ENCODE results near the gene C2orf78.
"Not testable (repeated sequence)": the region's sequence is repeated elsewhere in the genome, so short reads cannot be mapped to it uniquely, and the experiment has no call there.

Gene C2orf78

GRCh38 chr2:73778867-73779466 lies 5.0 kb upstream of the C2orf78 start:
- not testable (repeated sequence) for DNase-seq (ENCODE audit: low read depth in 2 of 2, low spot score in 1 of 2)

- peak; percentile 92 to 93 for DNase-seq (ENCODE audit: low read depth in 2 of 2, low spot score in 1 of 2)
Observed at GRCh38 chr2:73779467-73780236, 4.3 kb upstream of the C2orf78 start, which contains the start of gene DUSP11. TSS of gene DUSP11 (minus strand) at chr2:73780103. CDS start at chr2:73779974, 129 bp downstream.

GRCh38 chr2:73780237-73780582 lies 3.8 kb upstream of the C2orf78 start:
- DNase-seq (ENCODE audit: low read depth in 2 of 2, low spot score in 1 of 2): no peak

- DNase-seq (ENCODE audit: low read depth in 2 of 2, low spot score in 1 of 2): not testable (repeated sequence)
Observed at GRCh38 chr2:73783402-73783801, 581 bp upstream of the C2orf78 start.

- no peak for DNase-seq (ENCODE audit: low read depth in 2 of 2, low spot score in 1 of 2)
Observed at GRCh38 chr2:73811878-73812277, 27.9 kb downstream of the C2orf78 start.

GRCh38 chr2:73812635-73813034 lies 28.7 kb downstream of the C2orf78 start:
- DNase-seq (ENCODE audit: low read depth in 2 of 2, low spot score in 1 of 2): no peak

- no peak for DNase-seq (ENCODE audit: low read depth in 2 of 2, low spot score in 1 of 2)
Observed at GRCh38 chr2:73818296-73818695, 34.3 kb downstream of the C2orf78 start.

GRCh38 chr2:73821227-73821626 lies 37.2 kb downstream of the C2orf78 start:
- DNase-seq (ENCODE audit: low read depth in 2 of 2, low spot score in 1 of 2): no peak

- no peak for DNase-seq (ENCODE audit: low read depth in 2 of 2, low spot score in 1 of 2)
Observed at GRCh38 chr2:73821669-73822068, 37.7 kb downstream of the C2orf78 start.

- no peak for DNase-seq (ENCODE audit: low read depth in 2 of 2, low spot score in 1 of 2)
Observed at GRCh38 chr2:73822276-73822675, 38.3 kb downstream of the C2orf78 start.

- DNase-seq (ENCODE audit: low read depth in 2 of 2, low spot score in 1 of 2): no peak
Observed at GRCh38 chr2:73822991-73823390, 39.0 kb downstream of the C2orf78 start.

- DNase-seq (ENCODE audit: low read depth in 2 of 2, low spot score in 1 of 2): no peak
Observed at GRCh38 chr2:73823416-73823815, 39.4 kb downstream of the C2orf78 start.

GRCh38 chr2:73823916-73824523 lies 40.0 kb downstream of the C2orf78 start:
- DNase-seq (ENCODE audit: low read depth in 2 of 2, low spot score in 1 of 2): no peak

GRCh38 chr2:73825408-73825807 lies 41.4 kb downstream of the C2orf78 start:
- no peak for DNase-seq (ENCODE audit: low read depth in 2 of 2, low spot score in 1 of 2)

- DNase-seq (ENCODE audit: low read depth in 2 of 2, low spot score in 1 of 2): no peak
Observed at GRCh38 chr2:73827018-73827417, 43.0 kb downstream of the C2orf78 start.

GRCh38 chr2:73827660-73828388 lies 43.8 kb downstream of the C2orf78 start:
- no peak for DNase-seq (ENCODE audit: low read depth in 2 of 2, low spot score in 1 of 2)

GRCh38 chr2:73828389-73828817 lies 44.4 kb downstream of the C2orf78 start:
- no peak for DNase-seq (ENCODE audit: low read depth in 2 of 2, low spot score in 1 of 2)

GRCh38 chr2:73828818-73829570 lies 45.0 kb downstream of the C2orf78 start, which contains the start of gene STAMBP:
TSS of gene STAMBP (plus strand) at chr2:73828961. CDS start at chr2:73830857, 1,896 bp downstream.
- peak; percentile 71 to 80 for DNase-seq (ENCODE audit: low read depth in 2 of 2, low spot score in 1 of 2)

GRCh38 chr2:73830871-73831401 lies 47.0 kb downstream of the C2orf78 start:
- no peak for DNase-seq (ENCODE audit: low read depth in 2 of 2, low spot score in 1 of 2)

- DNase-seq (ENCODE audit: low read depth in 2 of 2, low spot score in 1 of 2): no peak
Observed at GRCh38 chr2:73832930-73833329, 48.9 kb downstream of the C2orf78 start.

Data from stimulated activated CD8-positive, alpha-beta memory T cell treated with anti-CD3 and anti-CD28 coated beads, Interleukin-4, amount 100 ng/mL, for 1 hour (primary cell).